Spleen (tissue), 11 donors: Measurements from ENCODE around the gene FOXP1. TPM values are rescaled to one million over a fixed set of nuclear protein-coding genes. Genes with fewer than 3 reads are reported as not detected.

Source experiments
- DNase-seq: peaks from one replicate; pipeline ENCODE4 v3.0.0-alpha.2; 2020
- H3K27ac ChIP-seq, 8 donors: fragments of 200-600 bp; sonication (generic) in 7 of 8; 1 replicate in 4 of 8; 2 replicates in 4 of 8; pipeline versions ENCODE4 v1.5.0 to v1.8.0; 2016 to 2021; ENCODE audit warnings: inconsistent platforms in 4 of 8, mild to moderate bottlenecking in 4 of 8, moderate library complexity in 1 of 8
- H3K27me3 ChIP-seq, 7 donors: fragments of 200-600 bp; sonication (generic) in 6 of 7; replicated peaks in 1 of 7; 1 replicate in 4 of 7; 2 replicates in 3 of 7; pipeline versions ENCODE4 v1.5.0 to v1.8.0; 2016 to 2021; ENCODE audit warnings: inconsistent platforms in 3 of 7, mild to moderate bottlenecking in 1 of 7
- H3K36me3 ChIP-seq, 6 donors: fragments of 200-600 bp; sonication (generic) in 5 of 6; 1 replicate in 4 of 6; 2 replicates in 2 of 6; pipeline versions ENCODE4 v1.5.0 to v1.8.0; 2016 to 2021; ENCODE audit warnings: inconsistent platforms in 2 of 6
- H3K4me1 ChIP-seq, 6 donors: fragments of 200-600 bp; sonication (generic) in 5 of 6; 1 replicate in 3 of 6; 2 replicates in 3 of 6; pipeline versions ENCODE4 v1.5.0 to v1.8.0; 2016 to 2021; ENCODE audit warnings: inconsistent platforms in 3 of 6
- H3K4me3 ChIP-seq, 8 donors: fragments of 200-600 bp; sonication (generic) in 7 of 8; 1 replicate in 4 of 8; 2 replicates in 4 of 8; pipeline versions ENCODE4 v1.5.0 to v1.8.0; 2016 to 2021; ENCODE audit warnings: inconsistent platforms in 4 of 8, mild to moderate bottlenecking in 4 of 8, moderate library complexity in 2 of 8
- H3K9me3 ChIP-seq, 8 donors: fragments of 200-600 bp; sonication (generic) in 7 of 8; 1 replicate in 4 of 8; 2 replicates in 4 of 8; pipeline versions ENCODE4 v1.5.0 to v1.8.0; 2016 to 2021; ENCODE audit warnings: inconsistent platforms in 4 of 8
- POLR2A ChIP-seq, 3 donors: fragments of 450-650 bp; IDR thresholded peaks; one replicate each; pipeline ENCODE4 v1.5.1; 2017; ENCODE audit warnings: antibody characterized with exemption in 3 of 3, mild to moderate bottlenecking in 1 of 3
- POLR2AphosphoS5 ChIP-seq, 3 donors: sonication (generic); formaldehyde crosslinking; IDR thresholded peaks; one replicate each; pipeline ENCODE4 v1.5.1; 2017; ENCODE audit warnings: antibody characterized with exemption in 3 of 3
- WGBS, 5 donors: extraction: QIAGEN DNeasy Blood & Tissue Kit in 3 of 5; methylation state at CpG; one replicate each; pipeline versions ENCODE4 v1.1.5 to v1.1.7; 2013 to 2018; 5-methylcytosine and 5-hydroxymethylcytosine counted together
- intact Hi-C: fragments of 100-400 bp; cut with DNase I; formaldehyde crosslinking; loops from one replicate; pipeline ENCODE4 v1.15.0; 2023; ENCODE audit warnings: low total_unique reads
- polyA plus RNA-seq, 3 donors: library from polyadenylated mRNA; stranded (reverse); fragments of 200-250 nt; gene quantifications; one replicate each; pipeline ENCODE4 v1.2.1, GENCODE V29; 2013
- total RNA-seq, 7 donors: library from RNA; depleted of rRNA in 3 of 7; stranded (reverse); fragments of >200 nt in 3 of 7; fragmentation: NEBNext Ultra II Directional in 4 of 7; extraction: Animal tissue kit (Norgen Biotek cat#: 25700) in 4 of 7; gene quantifications; one replicate each; pipeline versions ENCODE4 v1.1.0 to v1.2.1, GENCODE V29; 2016 to 2021
- TF ChIP-seq, protein P1 (sequence below), 11 experiments: fragments of 200-600 bp in 7 of 11; fragments of 450-650 bp in 4 of 11; sonication (generic) in 4 of 11; IDR thresholded peaks in 8 of 11; conservative IDR thresholded peaks in 3 of 11; 1 replicate in 7 of 11; 2 replicates in 4 of 11; pipeline versions ENCODE4 v1.4.0 to v1.8.0; 2016 to 2021; ENCODE audit warnings: antibody characterized with exemption in 11 of 11, inconsistent platforms in 4 of 11, mild to moderate bottlenecking in 1 of 11
- donor health status: healthy with polysubstance abuse.
- donor health status: DM: no; HTN: no; CAD: no; lungs with moderate emphysema.
- donor health status: DM: no; HTN: no; CAD: no.
- donor health status: Bipolar disorder and iron deficiency.
- donor health status: healthy.
- donor health status: DM: no; HTN: no; CAD: no.
- donor health status: DM: yes; HTN: yes; CAD: no.

The FOXP1 gene
- total and polyA plus RNA-seq, 10 donors: 11.1 to 202 (median 153) TPM

- no peak for TF ChIP-seq POLR2A (IDR thresholded peaks at IDR 0.05)
- TF ChIP-seq POLR2AphosphoS5 (IDR thresholded peaks at IDR 0.05): no peak
- TF ChIP-seq, protein P1, sequence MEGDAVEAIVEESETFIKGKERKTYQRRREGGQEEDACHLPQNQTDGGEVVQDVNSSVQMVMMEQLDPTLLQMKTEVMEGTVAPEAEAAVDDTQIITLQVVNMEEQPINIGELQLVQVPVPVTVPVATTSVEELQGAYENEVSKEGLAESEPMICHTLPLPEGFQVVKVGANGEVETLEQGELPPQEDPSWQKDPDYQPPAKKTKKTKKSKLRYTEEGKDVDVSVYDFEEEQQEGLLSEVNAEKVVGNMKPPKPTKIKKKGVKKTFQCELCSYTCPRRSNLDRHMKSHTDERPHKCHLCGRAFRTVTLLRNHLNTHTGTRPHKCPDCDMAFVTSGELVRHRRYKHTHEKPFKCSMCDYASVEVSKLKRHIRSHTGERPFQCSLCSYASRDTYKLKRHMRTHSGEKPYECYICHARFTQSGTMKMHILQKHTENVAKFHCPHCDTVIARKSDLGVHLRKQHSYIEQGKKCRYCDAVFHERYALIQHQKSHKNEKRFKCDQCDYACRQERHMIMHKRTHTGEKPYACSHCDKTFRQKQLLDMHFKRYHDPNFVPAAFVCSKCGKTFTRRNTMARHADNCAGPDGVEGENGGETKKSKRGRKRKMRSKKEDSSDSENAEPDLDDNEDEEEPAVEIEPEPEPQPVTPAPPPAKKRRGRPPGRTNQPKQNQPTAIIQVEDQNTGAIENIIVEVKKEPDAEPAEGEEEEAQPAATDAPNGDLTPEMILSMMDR (IDR thresholded peaks at IDR 0.05 in 8 of 11, conservative IDR thresholded peaks at IDR 0.05 in 3 of 11): no peak
- Histone ChIP-seq H3K9me3 (no peaks in the 10 kb centered on the region), H3K27me3 (no peaks in the 10 kb centered on the region), H3K4me1 (peaks cover 0 to 19% (median 11%) of the 10 kb centered on the region in 6 donors), H3K4me3 (no peak overlapping the region), H3K36me3 (no peaks in the 10 kb centered on the region), H3K27ac (no peak overlapping the region)
- intact Hi-C loops: no loop called here
- 87 to 96% (median 95%) methylated on average over 2 of the region's 2 CpGs for WGBS, 5 donors
- DNase-seq: no peak
Observed at GRCh38 chr3:71253169-71253568, 330.4 kb downstream of the FOXP1 start.

GRCh38 chr3:71252466-71252865 is 331.1 kb downstream of the FOXP1 start:
- peaks cover 0 to 26% (median 11%) of the 10 kb centered on the region in 6 donors for H3K4me1 ChIP-seq
- intact Hi-C loops: no loop called here
- H3K4me3 ChIP-seq: no peak overlapping the region
- WGBS, 5 donors: 80 to 88% (median 86%) methylated on average over 2 of the region's 2 CpGs
- no peaks in the 10 kb centered on the region for H3K27me3 ChIP-seq
- no peaks in the 10 kb centered on the region for H3K9me3 ChIP-seq
- no peak overlapping the region for H3K27ac ChIP-seq
- no peaks in the 10 kb centered on the region for H3K36me3 ChIP-seq
- TF ChIP-seq POLR2AphosphoS5 (IDR thresholded peaks at IDR 0.05) (no peak), POLR2A (IDR thresholded peaks at IDR 0.05) (no peak)
- TF ChIP-seq, protein P1 (IDR thresholded peaks at IDR 0.05 in 8 of 11, conservative IDR thresholded peaks at IDR 0.05 in 3 of 11): no peak
- no peak for DNase-seq

DNA sequence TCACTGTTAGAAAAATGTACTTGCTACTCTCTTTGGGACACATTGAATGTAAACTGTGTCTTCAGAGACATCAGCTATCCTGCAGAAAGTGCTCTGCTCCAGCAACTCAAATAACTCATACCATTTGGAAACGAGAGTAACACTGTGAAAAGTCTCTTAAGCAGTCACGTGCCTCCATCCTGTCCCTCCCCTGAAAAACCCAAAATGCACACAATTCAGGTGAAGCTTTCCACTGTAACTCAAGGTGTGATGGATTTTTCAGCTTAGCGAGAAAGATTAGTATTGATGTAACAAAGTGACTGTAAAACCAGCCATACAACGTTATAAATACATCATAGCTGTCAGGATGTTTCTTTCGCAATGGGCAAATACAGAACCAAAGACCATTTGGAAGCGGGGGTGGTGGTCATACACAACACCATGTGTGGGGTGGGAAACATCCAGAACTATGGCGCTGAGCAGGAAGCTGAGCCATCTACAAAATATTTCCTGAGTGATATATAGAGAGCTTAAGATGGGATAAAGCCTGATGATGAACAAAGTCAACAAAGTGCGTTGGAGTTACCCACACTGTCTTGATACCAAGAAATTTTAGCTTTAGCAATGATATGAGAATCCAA is 332.3 kb downstream of the FOXP1 start:
- 74 to 87% (median 80%) methylated on average over 8 of the region's 8 CpGs for WGBS, 5 donors
- Histone ChIP-seq H3K27me3 (no peaks in the 10 kb centered on the region), H3K9me3 (no peaks in the 10 kb centered on the region), H3K4me1 (peaks cover 0 to 38% (median 11%) of the 10 kb centered on the region in 6 donors), H3K27ac (no peak overlapping the region), H3K36me3 (no peaks in the 10 kb centered on the region), H3K4me3 (no peak overlapping the region)
- intact Hi-C loops: no loop called here
- DNase-seq: no peak
- no peak for TF ChIP-seq POLR2A (IDR thresholded peaks at IDR 0.05)

DNA sequence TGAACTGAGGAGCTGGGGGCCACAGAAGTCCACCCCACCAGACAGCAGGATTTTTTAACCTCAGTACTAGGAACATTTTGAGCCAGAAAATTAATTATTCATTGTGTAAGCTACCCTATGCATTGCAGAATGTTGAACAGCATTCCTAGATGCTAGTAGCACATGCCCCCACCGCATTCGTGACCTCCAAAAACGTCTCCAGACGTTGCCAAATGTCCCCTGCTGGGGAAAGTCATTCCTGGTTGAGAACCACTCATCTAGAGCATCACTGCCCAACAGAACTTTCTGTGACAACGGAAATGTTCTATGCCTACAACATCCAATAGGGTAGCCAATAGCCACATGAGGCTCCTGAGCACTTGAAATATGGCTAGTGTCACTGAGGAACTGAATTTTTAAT is 333.5 kb downstream of the FOXP1 start:
- 80 to 95% (median 92%) methylated on average over 5 of the region's 5 CpGs for WGBS, 5 donors
- Histone ChIP-seq H3K4me1 (peaks cover under 1 to 50% (median 13%) of the 10 kb centered on the region in 6 donors), H3K9me3 (no peaks in the 10 kb centered on the region), H3K4me3 (no peak overlapping the region), H3K27ac (peak overlapping the region in 1 of 8 donors; percentile 4), H3K27me3 (no peaks in the 10 kb centered on the region), H3K36me3 (no peaks in the 10 kb centered on the region)
- intact Hi-C loops: no loop called here
- DNase-seq: no peak
- TF ChIP-seq, protein P1 (IDR thresholded peaks at IDR 0.05 in 8 of 11, conservative IDR thresholded peaks at IDR 0.05 in 3 of 11): no peak
- no peak for TF ChIP-seq POLR2AphosphoS5 (IDR thresholded peaks at IDR 0.05)
- TF ChIP-seq POLR2A (IDR thresholded peaks at IDR 0.05): no peak
